Prostate gland (tissue), 2 donors: ENCODE data around the gene PEX11B. TPM values are rescaled to one million over a fixed set of nuclear protein-coding genes. Genes with fewer than 3 reads are reported as not detected.
A peak's percentile ranks its signal among the peaks of the same experiment; 100 is the strongest.

Experiments
- DNase-seq: peaks from one replicate; pipeline ENCODE4 v3.0.0-alpha.2; 2019; ENCODE audit warnings: low spot score
- H3K27ac ChIP-seq, 2 donors: fragments of 200-600 bp; sonication (generic); 2 replicates each; pipeline ENCODE4 v1.5.1; 2017 to 2019
- H3K27me3 ChIP-seq: fragments of 200-600 bp; sonication (generic); replicated peaks from 2 replicates; pipeline ENCODE4 v1.5.1; 2019; ENCODE audit not compliant: insufficient read depth
- H3K36me3 ChIP-seq, 2 donors: fragments of 200-600 bp; sonication (generic); 1 replicate in 1 of 2; 2 replicates in 1 of 2; pipeline versions ENCODE4 v1.5.1 to v1.8.1; 2017 to 2019
- H3K4me1 ChIP-seq: fragments of 200-600 bp; sonication (generic); replicated peaks from 2 replicates; pipeline ENCODE4 v1.5.1; 2019
- H3K4me3 ChIP-seq, 2 donors: fragments of 200-600 bp; sonication (generic); 2 replicates each; pipeline ENCODE4 v1.5.1; 2017 to 2019
- H3K9me3 ChIP-seq: fragments of 200-600 bp; sonication (generic); 2 replicates; pipeline ENCODE4 v1.5.1; 2017
- CTCF ChIP-seq, 4 experiments: fragments of 200-600 bp in 2 of 4; fragments of 450-650 bp in 2 of 4; sonication (generic) in 2 of 4; IDR thresholded peaks; 1 replicate in 3 of 4; 2 replicates in 1 of 4; pipeline ENCODE4 v1.5.1; 2016 to 2019; ENCODE audit warnings: antibody characterized with exemption in 4 of 4, mild to moderate bottlenecking in 2 of 4, moderate library complexity in 2 of 4
- POLR2A ChIP-seq: fragments of 450-650 bp; IDR thresholded peaks from one replicate; pipeline ENCODE4 v1.6.1; 2016; ENCODE audit warnings: antibody characterized with exemption, mild to moderate bottlenecking
- POLR2AphosphoS5 ChIP-seq: sonication (generic); formaldehyde crosslinking; IDR thresholded peaks from one replicate; pipeline ENCODE4 v1.6.1; 2017; ENCODE audit warnings: antibody characterized with exemption
- WGBS: methylation state at CpG from one replicate; pipeline ENCODE4 v1.1.5; 2018; 5-methylcytosine and 5-hydroxymethylcytosine counted together
- intact Hi-C: fragments of 100-400 bp; cut with DNase I; formaldehyde crosslinking; loops from one replicate; pipeline ENCODE4 v1.14.2; 2022
- total RNA-seq, 2 donors: library from RNA; depleted of rRNA; stranded (reverse); fragments of >200 nt; gene quantifications; one replicate each; pipeline ENCODE4 v1.1.0, GENCODE V29; 2016

The PEX11B gene
- total RNA-seq, 2 donors from 2014 or later = 35.9 to 37.7 TPM

- WGBS = under 1% methylated on average over 45 of the region's 60 CpGs
- peak; percentile 69 for TF ChIP-seq POLR2A
- peak; percentile 97 for TF ChIP-seq POLR2AphosphoS5
- no peak for TF ChIP-seq CTCF (IDR thresholded peaks at IDR 0.05)
- Histone ChIP-seq H3K27me3 (no peaks in the 10 kb centered on the region), H3K4me1 (peaks cover 5% of the 10 kb centered on the region), H3K27ac (peak within 1 kb of the TSS; percentile 78 to 97), H3K36me3 (no peaks in the 10 kb centered on the region), H3K9me3 (no peaks in the 10 kb centered on the region), H3K4me3 (peak within 1 kb of the TSS; percentile 55 to 80)
- peak; percentile 97 for DNase-seq
- intact Hi-C loops = no loop called here
Observed at GRCh38 chr1:145957443-145958319, 39.2 kb upstream of the PEX11B start, which contains the start of gene LIX1L. TSS of gene LIX1L (minus strand) at chr1:145958017. CDS start at chr1:145957927, 90 bp downstream.

GRCh38 chr1:145956781-145957442 is 38.4 kb upstream of the PEX11B start:
- H3K36me3 ChIP-seq = no peaks in the 10 kb centered on the region
- intact Hi-C loops = no loop called here
- no peaks in the 10 kb centered on the region for H3K9me3 ChIP-seq
- TF ChIP-seq POLR2AphosphoS5 (no peak), CTCF (IDR thresholded peaks at IDR 0.05) (no peak), POLR2A (no peak)
- peak overlapping the region; percentile 55 to 80 for H3K4me3 ChIP-seq
- 2% methylated on average over 3 of the region's 3 CpGs for WGBS
- H3K27ac ChIP-seq = peak overlapping the region; percentile 78 to 97
- no peaks in the 10 kb centered on the region for H3K27me3 ChIP-seq
- DNase-seq = no peak
- H3K4me1 ChIP-seq = peaks cover 5% of the 10 kb centered on the region

- no peak for DNase-seq
- peak overlapping the region; percentile 55 to 80 for H3K4me3 ChIP-seq
- H3K9me3 ChIP-seq = no peaks in the 10 kb centered on the region
- intact Hi-C loops = no loop called here
- H3K36me3 ChIP-seq = no peaks in the 10 kb centered on the region
- TF ChIP-seq POLR2AphosphoS5 = no peak
- no peak for TF ChIP-seq CTCF (IDR thresholded peaks at IDR 0.05)
- no peak for TF ChIP-seq POLR2A
- peaks cover 5% of the 10 kb centered on the region for H3K4me1 ChIP-seq
- H3K27ac ChIP-seq = peak overlapping the region; percentile 78 to 97
- H3K27me3 ChIP-seq = no peaks in the 10 kb centered on the region
Observed at GRCh38 chr1:145956361-145956760, 37.8 kb upstream of the PEX11B start.

- Histone ChIP-seq H3K4me3 (no peak overlapping the region), H3K36me3 (no peaks in the 10 kb centered on the region)
- intact Hi-C loops = no loop called here
Observed at GRCh38 chr1:145955436-145955835, 36.9 kb upstream of the PEX11B start.

More at GRCh38 chr1:145955436-145955835, 36.9 kb upstream of the PEX11B start:
- H3K27me3 ChIP-seq = no peaks in the 10 kb centered on the region
- TF ChIP-seq POLR2AphosphoS5 = no peak
- no peak for TF ChIP-seq POLR2A
- TF ChIP-seq CTCF (IDR thresholded peaks at IDR 0.05) = no peak
- DNase-seq = no peak
- peaks cover 5% of the 10 kb centered on the region for H3K4me1 ChIP-seq
- no peaks in the 10 kb centered on the region for H3K9me3 ChIP-seq
- peak overlapping the region; percentile 11 to 97 for H3K27ac ChIP-seq
- 34% methylated on average over 2 of the region's 2 CpGs for WGBS
